RPMI8226 (cell line): Measurements from ENCODE around the gene ATG9B.
"Not testable (repeated sequence)": the region's sequence is repeated elsewhere in the genome, so short reads cannot be mapped to it uniquely, and the experiment has no call there.

ENCODE experiments used
- DNase-seq: peaks from one replicate; pipeline ENCODE4 v3.0.0-alpha.2; 2015

The ATG9B gene

DNA sequence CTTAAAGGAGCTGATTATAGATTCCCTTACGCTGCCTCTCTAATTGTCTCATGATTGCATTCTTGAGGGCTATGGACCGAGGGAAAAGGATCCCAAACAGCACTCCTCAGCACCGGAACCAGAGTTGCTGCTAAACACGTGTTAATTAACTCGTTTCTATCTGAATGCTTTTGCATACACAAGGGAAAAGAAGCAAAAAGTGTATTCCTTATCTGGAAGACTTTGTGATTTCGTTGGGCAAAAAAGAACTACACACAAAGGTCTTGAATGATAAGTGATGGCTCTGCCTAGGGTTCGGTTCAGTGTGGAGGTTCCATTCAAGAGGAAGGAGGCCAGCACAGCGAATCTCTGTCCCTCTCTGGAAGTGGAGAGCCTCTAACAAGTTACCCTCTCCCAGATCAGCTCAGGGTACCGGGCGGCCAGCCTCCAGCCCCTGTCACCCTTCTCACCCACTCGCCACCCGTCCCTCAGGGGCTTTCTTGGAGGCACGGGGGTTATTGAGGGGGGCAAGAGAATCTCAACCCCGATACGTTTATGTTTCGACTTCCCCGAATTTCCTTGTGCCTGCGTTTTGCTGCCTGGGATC, 34.6 kb upstream of the ATG9B start:
- peak; percentile 16 for DNase-seq

- DNase-seq = peak; percentile 100
Observed at GRCh38 chr7:151057989-151058780, 33.9 kb upstream of the ATG9B start.

DNA sequence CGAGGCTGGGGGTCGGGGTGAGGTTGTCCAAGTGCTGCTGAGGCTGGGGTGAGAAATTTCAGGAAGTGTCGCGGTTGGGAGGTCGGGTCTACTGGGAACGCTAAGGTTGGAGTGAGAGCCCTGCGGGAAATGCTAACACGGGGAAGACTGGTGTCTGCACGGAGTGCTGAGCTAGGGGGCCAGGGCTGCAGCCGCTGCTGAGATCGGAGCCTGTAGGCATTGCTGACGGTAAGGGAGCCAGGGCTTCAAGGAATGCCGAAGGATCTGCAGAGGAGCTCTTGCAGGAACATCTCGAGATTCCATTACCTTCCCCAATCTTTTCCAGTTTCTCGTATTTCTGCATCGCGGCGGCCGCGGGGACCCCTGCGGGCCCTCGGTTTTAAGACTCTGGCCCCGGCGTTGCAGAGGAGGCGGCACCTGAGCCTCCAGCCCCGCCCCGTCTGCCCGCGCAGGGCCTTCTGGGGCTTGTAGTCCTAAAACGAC, 33.3 kb upstream of the ATG9B start, which contains the start of gene CDK5:
Gene CDK5 (minus strand): TSS at position 392 of the 483 bp plus-strand sequence. CDS start 49 bp downstream, at position 343.
- no peak for DNase-seq

GRCh38 chr7:151056666-151057505, 32.6 kb upstream of the ATG9B start:
- DNase-seq = no peak

DNA sequence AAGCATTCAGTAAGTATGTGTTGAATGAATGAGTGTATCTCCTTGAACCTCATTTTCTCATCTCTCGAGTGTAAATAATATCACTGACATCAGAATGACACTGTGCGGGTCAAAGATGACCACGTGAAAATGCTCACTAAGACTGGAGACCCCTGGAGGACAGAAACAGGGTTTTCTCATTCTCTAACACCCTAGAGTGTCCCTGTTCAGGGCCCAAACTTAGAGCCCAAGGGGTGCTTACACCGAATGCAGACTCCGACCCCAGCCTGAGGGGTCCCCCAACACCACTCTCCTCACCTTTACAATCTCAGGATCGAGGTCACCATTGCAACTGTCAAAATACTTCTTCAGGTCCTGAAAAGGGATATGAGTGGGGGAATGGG, 32.0 kb upstream of the ATG9B start:
- DNase-seq = no peak

DNA sequence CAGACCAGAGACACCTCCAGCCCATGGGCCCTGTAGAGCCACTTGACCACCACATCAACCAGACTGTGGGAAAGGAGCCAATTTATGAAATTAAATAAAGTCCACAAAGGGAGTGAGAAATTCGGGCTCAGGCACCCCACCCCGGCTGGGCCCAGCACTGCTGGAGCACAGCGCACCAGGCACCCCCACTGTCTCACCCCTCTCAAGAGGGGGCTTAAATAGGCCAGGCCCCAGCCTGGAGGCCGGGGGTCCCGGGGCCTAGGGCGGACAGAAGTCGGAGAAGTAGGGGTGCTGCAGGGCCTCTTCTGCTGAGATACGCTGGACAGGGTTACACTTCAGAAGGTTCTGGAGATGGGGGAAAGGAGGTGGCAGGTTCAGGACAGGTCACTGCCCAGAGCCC, 29.5 kb upstream of the ATG9B start:
- DNase-seq = no peak

DNA sequence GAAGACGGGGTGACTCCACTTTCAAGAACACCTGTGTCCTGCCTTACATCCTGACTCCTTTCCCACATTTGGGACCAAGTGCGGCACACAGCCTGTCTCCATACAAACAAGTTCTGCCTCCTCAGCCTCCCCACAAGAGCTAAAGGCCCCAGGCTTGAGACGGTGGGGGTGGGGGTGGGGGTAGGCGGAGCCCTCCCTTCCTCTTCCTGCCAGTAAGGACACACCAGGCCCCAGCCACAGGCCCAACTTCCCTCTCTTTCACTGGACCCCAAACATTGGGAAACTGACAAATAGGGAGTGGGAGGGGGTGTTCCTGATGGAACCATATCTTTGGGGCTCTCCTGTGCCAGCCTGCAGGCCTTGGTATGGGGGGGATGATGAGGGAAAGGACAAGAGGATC, 28.8 kb upstream of the ATG9B start:
- no peak for DNase-seq

DNA sequence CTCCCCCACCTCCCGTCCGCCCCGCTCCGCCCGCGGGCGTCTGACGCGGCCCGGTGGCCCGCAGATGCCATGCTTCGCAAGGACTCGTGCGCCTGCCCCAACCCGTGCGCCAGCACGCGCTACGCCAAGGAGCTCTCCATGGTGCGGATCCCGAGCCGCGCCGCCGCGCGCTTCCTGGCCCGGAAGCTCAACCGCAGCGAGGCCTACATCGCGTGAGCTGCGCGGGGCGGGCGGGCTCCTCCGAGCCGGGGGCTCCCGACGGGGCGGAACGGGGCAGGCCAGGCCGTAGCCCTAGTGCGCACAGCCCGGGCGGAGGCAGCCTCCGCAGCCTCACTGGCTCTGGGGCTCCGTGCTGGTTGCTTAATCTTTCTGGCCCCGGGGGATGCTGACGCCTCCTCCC, 26.8 kb upstream of the ATG9B start:
- no peak for DNase-seq

GRCh38 chr7:151048911-151049463, 24.7 kb upstream of the ATG9B start:
- DNase-seq = no peak

GRCh38 chr7:151047976-151048815, 23.9 kb upstream of the ATG9B start, which contains the start of gene ASIC3:
Gene ASIC3, plus strand, starts transcription at chr7:151048531. Its CDS starts 355 bp downstream, at chr7:151048886.
- DNase-seq = no peak

DNA sequence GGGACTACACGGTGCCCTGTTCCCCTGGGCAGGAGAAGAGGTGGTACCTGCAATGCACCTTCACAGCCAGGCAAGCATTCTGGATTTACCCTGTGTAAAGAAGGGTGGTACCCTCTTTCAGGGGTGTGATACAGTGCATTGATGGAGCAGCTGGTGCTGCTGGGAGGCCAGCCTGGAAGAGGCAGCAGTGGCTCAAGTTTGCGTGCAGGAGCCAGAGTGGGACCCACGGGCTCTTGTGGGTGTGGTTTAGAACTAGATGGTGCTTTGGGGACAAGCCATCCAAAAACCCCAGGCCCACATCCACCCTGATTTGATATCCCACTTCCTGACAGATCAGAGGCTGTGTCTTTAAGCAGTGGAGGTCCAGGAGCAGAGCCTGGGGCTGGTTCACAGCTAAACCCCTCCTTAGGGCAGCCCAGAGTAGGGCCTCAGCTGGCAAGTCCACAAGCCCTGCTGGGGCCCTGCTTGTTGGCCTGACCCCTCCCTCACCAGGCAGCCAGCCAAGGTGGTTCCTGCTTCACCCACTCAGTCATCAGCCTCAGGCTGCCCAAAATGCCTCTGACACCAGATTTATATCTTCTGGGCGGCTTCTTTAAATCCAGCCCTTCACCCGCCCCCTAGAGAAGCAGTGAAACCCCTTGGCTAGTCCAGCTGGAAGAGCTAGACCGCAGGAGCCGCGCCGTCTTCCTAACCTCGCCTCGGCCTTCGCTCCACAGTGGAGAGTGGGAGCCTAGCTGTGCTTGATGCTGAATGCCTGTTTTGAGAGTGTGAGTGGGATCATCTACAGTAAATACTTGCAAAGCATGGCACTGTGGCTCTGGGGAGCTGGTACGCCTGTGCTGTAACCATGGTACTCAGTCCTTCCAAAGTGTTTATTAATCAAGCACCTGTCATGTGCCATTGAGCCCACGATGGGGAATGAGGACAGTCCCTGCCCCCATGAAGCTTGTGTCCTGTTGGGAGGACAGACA, 22.6 kb upstream of the ATG9B start:
- DNase-seq = peak; percentile 54

GRCh38 chr7:151045967-151046366, 21.7 kb upstream of the ATG9B start:
- no peak for DNase-seq

- no peak for DNase-seq
Observed at GRCh38 chr7:151045262-151045661, 21.0 kb upstream of the ATG9B start.

GRCh38 chr7:151043959-151044358, 19.7 kb upstream of the ATG9B start:
- no peak for DNase-seq

DNA sequence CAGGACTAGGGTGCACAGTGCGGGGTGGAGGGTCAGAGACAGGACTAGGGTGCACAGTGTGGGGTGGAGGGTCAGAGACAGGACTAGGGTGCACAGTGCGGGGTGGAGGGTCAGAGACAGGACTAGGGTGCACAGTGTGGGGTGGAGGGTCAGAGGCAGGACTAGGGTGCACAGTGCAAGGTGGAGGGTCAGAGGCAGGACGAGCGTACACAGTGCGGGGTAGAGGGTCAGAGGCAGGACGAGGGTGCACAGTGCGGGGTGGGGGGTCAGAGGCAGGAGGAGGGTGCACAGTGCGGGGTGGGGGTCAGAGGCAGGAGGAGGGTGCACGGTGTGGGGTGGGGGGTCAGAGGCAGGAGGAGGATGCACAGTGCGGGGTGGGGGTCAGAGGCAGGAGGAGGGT, 19.2 kb upstream of the ATG9B start:
- DNase-seq = not testable (repeated sequence)

DNA sequence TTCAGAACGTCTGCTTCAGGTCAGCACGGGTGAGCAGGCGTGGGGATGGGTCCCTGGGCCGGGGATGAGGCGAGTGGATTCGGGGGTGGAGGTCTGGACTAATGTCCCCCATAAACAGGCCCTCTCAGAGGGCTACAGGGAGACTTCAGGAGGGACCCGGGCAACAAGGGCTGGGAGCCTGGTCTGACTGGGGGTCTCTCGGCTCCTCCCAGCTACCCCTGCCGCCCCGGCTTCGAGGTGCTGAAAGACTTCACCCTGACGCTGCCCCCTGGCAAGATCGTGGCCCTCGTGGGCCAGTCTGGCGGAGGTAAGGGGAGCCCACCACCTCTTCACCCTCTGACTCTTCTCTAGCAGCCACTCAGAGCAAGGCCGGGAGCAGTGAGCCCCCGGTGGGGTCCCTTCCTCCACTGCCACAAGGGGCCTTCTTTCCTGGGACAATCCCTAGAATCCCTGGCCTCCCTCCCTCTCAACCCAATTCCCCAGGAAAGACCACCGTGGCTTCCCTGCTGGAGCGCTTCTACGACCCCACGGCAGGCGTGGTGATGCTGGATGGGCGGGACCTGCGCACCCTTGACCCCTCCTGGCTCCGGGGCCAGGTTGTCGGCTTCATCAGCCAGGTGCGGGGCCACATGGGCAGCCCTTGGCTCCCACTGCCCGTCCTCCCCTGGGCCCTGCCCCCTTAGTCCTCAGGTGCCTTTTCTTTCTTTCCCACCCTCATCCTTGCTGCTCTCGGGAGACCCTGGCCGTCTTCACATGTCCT, 16.5 kb upstream of the ATG9B start:
- no peak for DNase-seq

DNA sequence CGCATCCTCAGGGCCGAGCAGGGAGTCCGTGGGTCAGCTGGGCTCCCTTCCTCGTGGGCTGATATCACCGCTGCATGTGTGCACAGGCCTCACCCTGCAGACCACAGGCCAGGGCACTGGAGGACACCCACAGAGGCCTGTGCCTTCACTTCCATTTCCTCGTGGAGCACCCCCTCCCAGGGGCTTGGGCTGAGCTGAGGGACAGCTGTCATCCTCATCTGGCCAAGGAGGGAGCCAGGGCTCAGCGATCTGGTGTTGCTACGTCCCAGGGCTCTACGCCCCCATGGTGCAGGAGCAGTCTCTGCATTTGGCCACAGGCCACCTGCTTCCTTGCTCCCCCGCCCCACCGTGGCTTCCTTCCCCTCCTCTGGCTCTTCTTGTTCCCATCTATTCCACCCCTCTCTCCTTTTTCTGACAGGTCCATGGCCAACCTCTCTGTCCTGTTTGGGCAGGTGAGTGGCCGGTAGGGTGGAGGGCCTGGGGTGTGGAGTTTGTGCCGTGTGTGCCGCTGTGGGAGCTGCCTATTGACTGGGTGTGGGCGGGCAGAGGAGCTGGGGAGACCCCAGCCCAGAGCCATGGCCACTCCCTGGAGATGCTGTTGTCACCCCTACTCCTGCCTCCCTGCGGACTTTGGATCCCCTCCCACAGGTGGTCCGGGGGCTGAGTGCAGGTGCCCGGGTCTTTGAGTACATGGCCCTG, 15.7 kb upstream of the ATG9B start:
- no peak for DNase-seq

DNA sequence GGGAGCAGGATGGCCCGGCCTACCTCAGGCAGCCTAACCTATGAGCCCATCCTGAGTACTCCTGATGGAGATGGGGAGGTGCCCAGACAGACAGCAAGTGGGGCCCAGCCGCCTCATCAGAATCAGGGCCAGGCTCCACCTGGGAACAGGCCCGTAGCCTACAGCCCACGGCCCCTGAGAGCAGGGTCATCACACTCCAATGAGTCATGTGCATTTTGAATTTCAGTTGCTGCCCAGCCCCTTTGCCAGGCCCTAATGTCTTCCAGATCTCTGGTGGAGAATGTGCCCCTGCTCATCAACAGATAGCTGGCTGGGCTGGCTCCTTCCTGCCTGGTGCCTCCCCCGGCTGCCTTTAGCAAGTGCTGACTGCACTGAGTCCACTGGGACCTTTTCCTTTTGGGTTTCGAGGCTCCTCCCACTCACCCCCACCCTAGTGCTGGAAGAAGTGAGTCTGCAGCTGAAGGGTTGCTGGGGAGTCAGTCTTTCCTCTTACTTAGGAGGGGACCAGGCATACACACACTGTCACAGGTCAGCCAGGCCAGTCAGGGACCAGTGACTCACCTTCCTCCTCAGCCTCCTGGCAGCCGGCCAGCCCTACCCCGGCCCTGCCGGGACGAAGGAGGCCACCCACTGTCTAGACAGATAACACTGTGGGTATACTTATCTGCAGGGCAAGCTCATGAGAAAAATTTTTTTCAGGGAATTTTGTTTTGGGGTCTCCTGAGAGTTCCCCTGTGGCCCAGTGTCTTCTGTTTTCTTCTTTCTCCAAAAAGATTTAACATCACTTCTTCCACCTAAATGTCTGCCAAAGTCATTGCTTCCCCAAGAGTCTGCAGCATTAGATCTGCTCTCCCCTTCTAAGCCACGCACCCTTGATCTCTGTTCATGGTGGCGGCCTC, 14.9 kb upstream of the ATG9B start:
- DNase-seq = peak; percentile 92
